ENCODE results near the gene RUNX2. TPM values are rescaled to one million over a fixed set of nuclear protein-coding genes. Genes with fewer than 3 reads are reported as not detected.
A peak's percentile ranks its signal among the peaks of the same experiment; 100 is the strongest.

The RUNX2 gene
- total and polyA plus RNA-seq, 4 donors: 0.09 to 1.5 (median 0.75) TPM

- H3K36me3 ChIP-seq (ENCODE audit: control insufficient read depth in 4 of 4, insufficient read depth in 3 of 4, low read depth in 1 of 4, low read length in 3 of 4): no peaks in the 10 kb centered on the region
- no peak overlapping the region for H3K27ac ChIP-seq (ENCODE audit: low read depth in 1 of 2, low read length in 2 of 2)
- no peak overlapping the region for H3K4me3 ChIP-seq (ENCODE audit: low read depth in 1 of 3, low read length in 3 of 3)
- WGBS: 98% methylated on average over 2 of the region's 2 CpGs
- peaks cover 0 to 8% (median 3%) of the 10 kb centered on the region in 4 donors for H3K4me1 ChIP-seq (ENCODE audit: control insufficient read depth in 4 of 4, insufficient read depth in 4 of 4, low read length in 3 of 4)
- no peaks in the 10 kb centered on the region for H3K9me3 ChIP-seq (ENCODE audit: control insufficient read depth in 4 of 4, low read length in 3 of 4)
- no peak overlapping the region for H3K9ac ChIP-seq (ENCODE audit: low read depth in 1 of 2, low read length in 2 of 2)
- H3K27me3 ChIP-seq (ENCODE audit: control insufficient read depth in 4 of 4, insufficient read depth in 4 of 4, low read length in 3 of 4): no peaks in the 10 kb centered on the region
- no peak for TF ChIP-seq ATF3 (IDR thresholded peaks at IDR 0.05)
- TF ChIP-seq RAD21 (IDR thresholded peaks at IDR 0.05): no peak
- TF ChIP-seq RXRA (IDR thresholded peaks at IDR 0.05): no peak
- TF ChIP-seq SP1 (IDR thresholded peaks at IDR 0.05): no peak
- no peak for TF ChIP-seq GABPA (IDR thresholded peaks at IDR 0.05 in 1 of 2, conservative IDR thresholded peaks at IDR 0.05 in 1 of 2)
- no peak for TF ChIP-seq FOXA2 (IDR thresholded peaks at IDR 0.05)
- TF ChIP-seq HNF4A (conservative IDR thresholded peaks at IDR 0.05): no peak
- no peak for TF ChIP-seq YY1 (IDR thresholded peaks at IDR 0.05)
- no peak for TF ChIP-seq TAF1 (conservative IDR thresholded peaks at IDR 0.05)
- no peak for TF ChIP-seq ZBTB33 (IDR thresholded peaks at IDR 0.05)
- TF ChIP-seq EGR1 (IDR thresholded peaks at IDR 0.05; ENCODE audit: low read depth in 2 of 2): no peak
- TF ChIP-seq FOXA1 (IDR thresholded peaks at IDR 0.05): no peak
- no peak for DNase-seq (ENCODE audit: low spot score)
Measured at GRCh38 chr6:45545416-45545815, 217.3 kb downstream of the RUNX2 start.

- no peaks in the 10 kb centered on the region for H3K36me3 ChIP-seq (ENCODE audit: control insufficient read depth in 4 of 4, insufficient read depth in 3 of 4, low read depth in 1 of 4, low read length in 3 of 4)
- H3K9ac ChIP-seq (ENCODE audit: low read depth in 1 of 2, low read length in 2 of 2): no peak overlapping the region
- no peak overlapping the region for H3K4me3 ChIP-seq (ENCODE audit: low read depth in 1 of 3, low read length in 3 of 3)
- DNase-seq (ENCODE audit: low spot score): no peak
- 82% methylated on average over 7 of the region's 7 CpGs for WGBS
- H3K27me3 ChIP-seq (ENCODE audit: control insufficient read depth in 4 of 4, insufficient read depth in 4 of 4, low read length in 3 of 4): no peaks in the 10 kb centered on the region
- peaks cover 0 to 8% (median 3%) of the 10 kb centered on the region in 4 donors for H3K4me1 ChIP-seq (ENCODE audit: control insufficient read depth in 4 of 4, insufficient read depth in 4 of 4, low read length in 3 of 4)
- no peak overlapping the region for H3K27ac ChIP-seq (ENCODE audit: low read depth in 1 of 2, low read length in 2 of 2)
- no peaks in the 10 kb centered on the region for H3K9me3 ChIP-seq (ENCODE audit: control insufficient read depth in 4 of 4, low read length in 3 of 4)
- no peak for TF ChIP-seq YY1 (IDR thresholded peaks at IDR 0.05)
- peak; percentile 65 for TF ChIP-seq HNF4G (IDR thresholded peaks at IDR 0.05)
- no peak for TF ChIP-seq ATF3 (IDR thresholded peaks at IDR 0.05)
- no peak for TF ChIP-seq REST (IDR thresholded peaks at IDR 0.05)
- no peak for TF ChIP-seq FOXA2 (IDR thresholded peaks at IDR 0.05)
- no peak for TF ChIP-seq MAX (IDR thresholded peaks at IDR 0.05)
- TF ChIP-seq RAD21 (IDR thresholded peaks at IDR 0.05): peak in 1 of 2 donors; percentile 22
- peak; percentile 89 for TF ChIP-seq SP1 (IDR thresholded peaks at IDR 0.05)
- TF ChIP-seq CTCF (IDR thresholded peaks at IDR 0.05; ENCODE audit: low read depth, low read length, missing input control): no peak
- no peak for TF ChIP-seq NR2F2 (IDR thresholded peaks at IDR 0.05)
- TF ChIP-seq FOXA1 (IDR thresholded peaks at IDR 0.05): no peak
- no peak for TF ChIP-seq GABPA (IDR thresholded peaks at IDR 0.05 in 1 of 2, conservative IDR thresholded peaks at IDR 0.05 in 1 of 2)
- TF ChIP-seq JUND (IDR thresholded peaks at IDR 0.05): peak in 1 of 2 donors; percentile 68
- no peak for TF ChIP-seq EGR1 (IDR thresholded peaks at IDR 0.05; ENCODE audit: low read depth in 2 of 2)
- no peak for TF ChIP-seq RXRA (IDR thresholded peaks at IDR 0.05)
- no peak for TF ChIP-seq ZBTB33 (IDR thresholded peaks at IDR 0.05)
- peak; percentile 41 to 83 for TF ChIP-seq HNF4A (conservative IDR thresholded peaks at IDR 0.05)
- no peak for TF ChIP-seq TAF1 (conservative IDR thresholded peaks at IDR 0.05)
Measured at GRCh38 chr6:45548657-45549515, 220.8 kb downstream of the RUNX2 start.

Data from liver (tissue), 9 donors.